K562 (cell line): Measurements from ENCODE around the gene APBB2.

ENCODE experiments used
- ARID1B ChIP-seq: fragments of 450-650 bp; IDR thresholded peaks from 2 replicates; pipeline ENCODE4 v1.6.1; 2016; ENCODE audit warnings: antibody characterized with exemption, mild to moderate bottlenecking, inconsistent platforms
- CHD2 ChIP-seq: IDR thresholded peaks from 2 replicates; pipeline ENCODE4 v1.6.1; 2011; ENCODE audit warnings: low read depth, low read length
- CTCF ChIP-seq, 3 experiments: IDR thresholded peaks in 2 of 3; conservative IDR thresholded peaks in 1 of 3; 2 replicates each; pipeline ENCODE4 v1.5.1; 2011 to 2012; ENCODE audit warnings: low read length in 3 of 3, mild to moderate bottlenecking in 3 of 3, control low read depth in 2 of 3, improper control_type of control experiment in 1 of 3, inconsistent platforms in 1 of 3, low read depth in 1 of 3, mixed read lengths in 1 of 3, moderate library complexity in 1 of 3; ENCODE audit not compliant: insufficient read depth in 2 of 3
- GTF3C2 ChIP-seq: IDR thresholded peaks from 3 replicates; pipeline ENCODE4 v1.6.1; 2011; ENCODE audit warnings: borderline replicate concordance, mild to moderate bottlenecking, moderate library complexity; ENCODE audit not compliant: insufficient read length; ENCODE audit errors: extremely low read depth

DNA sequence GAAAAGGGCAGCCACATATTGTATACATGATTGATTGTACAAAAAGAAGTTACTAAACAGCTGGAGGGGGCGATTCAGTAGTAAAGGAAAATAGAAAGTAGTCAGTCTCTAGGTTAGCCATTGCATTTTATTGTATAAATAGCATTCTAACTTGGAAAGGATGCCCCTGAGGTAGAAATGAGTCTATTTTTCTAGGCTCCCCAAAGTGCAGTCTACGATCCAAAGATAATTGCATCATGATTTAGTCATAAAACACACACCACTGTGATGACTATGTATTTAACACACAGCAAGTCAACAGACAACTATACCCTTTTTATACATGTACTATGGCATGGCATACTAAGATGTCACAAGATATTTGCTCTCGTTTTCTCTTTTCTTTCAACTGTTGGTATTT lies 204.9 kb downstream of the APBB2 start:
- TF ChIP-seq GTF3C2, result no peak
- no peak for TF ChIP-seq CHD2
- no peak for TF ChIP-seq CTCF (IDR thresholded peaks at IDR 0.05 in 2 of 3, conservative IDR thresholded peaks at IDR 0.05 in 1 of 3; ENCODE audit: insufficient read depth in 2 of 3, low read depth in 1 of 3, low read length in 3 of 3)
- TF ChIP-seq ARID1B, result no peak
